K562 (cell line): Measurements from ENCODE around the gene IRS1. TPM values are rescaled to one million over a fixed set of nuclear protein-coding genes. Genes with fewer than 3 reads are reported as not detected.

Experiments
- ATAC-seq: fragments of 200-7000 bp; cut with Tn5 transposase; 3 replicates; pipeline ENCODE4 v1.9.1; 2020; ENCODE audit warnings: moderate library complexity
- BruUV-seq: library from RNA; stranded (reverse); fragments of 400-500 nt; replicated peaks from 2 replicates; lab custom pipeline; 2021; lab: Mats Ljungman, UMichigan
- CTCF ChIA-PET: fragments of 300-600 bp; formaldehyde crosslinking; extraction: SDS; loops from one replicate; lab custom pipeline; 2021; ENCODE audit warnings: low intra/inter-chr PET ratio; lab: Yijun Ruan, JAX
- POLR2A ChIA-PET: fragments of 300-600, 350-650 bp; sonication (Branson Sonifier 250); formaldehyde crosslinking; extraction: SDS; loops from one replicate; lab custom pipeline; 2021; ENCODE audit warnings: antibody characterized with exemption, inconsistent platforms; lab: Yijun Ruan, JAX
- DNase-seq, 4 experiments: peaks; one replicate each; pipeline versions ENCODE4 v3.0.0 to v3.0.0-alpha.2; 2011 to 2018; ENCODE audit warnings: low spot score in 3 of 4, mixed read lengths in 3 of 4; ENCODE audit errors: extremely low read depth in 1 of 4
- FAIRE-seq: peaks from 2 replicates; lab custom pipeline; 2011; peaks lifted over from hg19 to GRCh38; lab: Jason Lieb, UNC
- H2AFZ ChIP-seq: 2 replicates; pipeline ENCODE4 v1.6.0; 2011; ENCODE audit warnings: low read depth, low read length, control low read depth, inconsistent platforms
- H3K27ac ChIP-seq: fragments of 200-600 bp; 3 replicates; pipeline ENCODE4 v1.8.0; 2011; ENCODE audit warnings: low read depth, mild to moderate bottlenecking, control low read depth, inconsistent platforms, low read length, moderate library complexity, mixed read lengths; ENCODE audit errors: extremely low read depth
- H3K27me3 ChIP-seq, 2 experiments: fragments of 300-600 bp in 1 of 2; 2 replicates in 1 of 2; 3 replicates in 1 of 2; pipeline versions ENCODE4 v1.6.0 to v1.8.0; 2011; ENCODE audit warnings: inconsistent platforms in 2 of 2, low read length in 2 of 2, mild to moderate bottlenecking in 1 of 2, mixed read lengths in 1 of 2, moderate library complexity in 1 of 2; ENCODE audit not compliant: control insufficient read depth in 2 of 2, insufficient read depth in 2 of 2
- H3K36me3 ChIP-seq: fragments of 300-600 bp; 3 replicates; pipeline ENCODE4 v1.8.0; 2011; ENCODE audit warnings: mild to moderate bottlenecking, low read length, inconsistent platforms; ENCODE audit not compliant: control insufficient read depth, insufficient read depth
- H3K4me1 ChIP-seq, 2 experiments: fragments of 200-600 bp in 1 of 2; replicated peaks in 1 of 2; 2 replicates in 1 of 2; 3 replicates in 1 of 2; pipeline versions ENCODE4 v1.5.1 to v1.8.0; 2011; ENCODE audit warnings: inconsistent platforms in 2 of 2, low read length in 2 of 2, mild to moderate bottlenecking in 1 of 2, mixed read lengths in 1 of 2, moderate library complexity in 1 of 2; ENCODE audit not compliant: control insufficient read depth in 2 of 2, insufficient read depth in 2 of 2
- H3K4me2 ChIP-seq: 2 replicates; pipeline ENCODE4 v1.6.1; 2011; ENCODE audit warnings: low read length, control low read depth, inconsistent platforms, mixed read lengths; ENCODE audit not compliant: insufficient read depth
- H3K4me3 ChIP-seq: fragments of 200-600 bp; sonication (generic), shearing (Covaris generic); 2 replicates; pipeline ENCODE4 v1.5.1; 2016; ENCODE audit warnings: control low read depth, inconsistent platforms
- H3K79me2 ChIP-seq: fragments of 200-600 bp; 3 replicates; pipeline ENCODE4 v1.8.0; 2011; ENCODE audit warnings: low read length, inconsistent platforms; ENCODE audit not compliant: control insufficient read depth, insufficient read depth
- H3K9ac ChIP-seq, 2 experiments: 2 replicates each; pipeline versions ENCODE4 v1.6.0 to v1.6.1; 2011; ENCODE audit warnings: low read depth in 2 of 2, low read length in 2 of 2, control low read depth in 1 of 2, inconsistent platforms in 1 of 2, mild to moderate bottlenecking in 1 of 2, mixed read lengths in 1 of 2; ENCODE audit not compliant: insufficient read depth in 1 of 2
- H3K9me1 ChIP-seq: one replicate; pipeline ENCODE4 v1.6.0; 2011; ENCODE audit warnings: inconsistent platforms, mild to moderate bottlenecking, low read length, moderate library complexity; ENCODE audit not compliant: control insufficient read depth, insufficient read depth
- H3K9me3 ChIP-seq: replicated peaks from 2 replicates; pipeline ENCODE4 v1.5.1; 2011; ENCODE audit warnings: low read depth, low read length, inconsistent platforms; ENCODE audit not compliant: control insufficient read depth, insufficient read depth
- H4K20me1 ChIP-seq: replicated peaks from 2 replicates; pipeline ENCODE4 v1.6.1; 2011; ENCODE audit warnings: low read length, inconsistent platforms, mixed read lengths; ENCODE audit not compliant: control insufficient read depth, insufficient read depth
- C11orf30 ChIP-seq: fragments of 450-650 bp; IDR thresholded peaks from 2 replicates; pipeline ENCODE4 v1.6.1; 2016; ENCODE audit warnings: low read depth, mild to moderate bottlenecking
- COPS2 ChIP-seq: fragments of 450-650 bp; conservative IDR thresholded peaks from 2 replicates; pipeline ENCODE4 v1.6.1; 2016; ENCODE audit warnings: mild to moderate bottlenecking, moderate library complexity
- FOXM1 ChIP-seq, 2 experiments: fragments of 450-650 bp in 1 of 2; sonication (generic) in 1 of 2; formaldehyde crosslinking in 1 of 2; IDR thresholded peaks; 2 replicates each; pipeline versions ENCODE4 v1.6.1 to v1.9.0; 2017 to 2022; ENCODE audit warnings: low read depth in 2 of 2, mild to moderate bottlenecking in 2 of 2, missing genetic modification reagents in 1 of 2, moderate library complexity in 1 of 2
- FOXP1 ChIP-seq: sonication (generic); formaldehyde crosslinking; IDR thresholded peaks from 2 replicates; pipeline ENCODE4 v1.8.0; 2022; ENCODE audit warnings: mild to moderate bottlenecking, missing genetic modification reagents
- POLR2G ChIP-seq: fragments of 200-400 bp; formaldehyde crosslinking; IDR thresholded peaks from 2 replicates; pipeline ENCODE4 v1.6.1; 2017; ENCODE audit warnings: low read depth, mild to moderate bottlenecking, antibody characterized with exemption, low read length, moderate library complexity
- RHOXF2B ChIP-seq: fragments of 250-450 bp; sonication (Bioruptor Pico); conservative IDR thresholded peaks from 2 replicates; pipeline ENCODE4 v1.5.1; 2021
- YY1 ChIP-seq, 3 experiments: IDR thresholded peaks; 2 replicates each; pipeline ENCODE4 v1.6.1; 2011; ENCODE audit warnings: low read length in 2 of 3, mild to moderate bottlenecking in 2 of 3, moderate library complexity in 2 of 3, borderline replicate concordance in 1 of 3, control low read depth in 1 of 3, low read depth in 1 of 3; ENCODE audit not compliant: insufficient read depth in 3 of 3, insufficient replicate concordance in 2 of 3, control insufficient read depth in 1 of 3, insufficient read length in 1 of 3; ENCODE audit errors: extremely low read depth in 1 of 3
- ZNF143 ChIP-seq: sonication (generic); formaldehyde crosslinking; IDR thresholded peaks from 2 replicates; pipeline ENCODE4 v1.9.0; 2022; ENCODE audit warnings: mild to moderate bottlenecking, missing genetic modification reagents
- in situ Hi-C: fragments of 300-500 bp; cut with MboI; formaldehyde crosslinking; loops from 4 replicates; pipeline ENCODE4 v1.15.0; 2018; ENCODE audit warnings: inconsistent platforms, mixed read lengths
- intact Hi-C: fragments of 100-400 bp; cut with micrococcal nuclease; formaldehyde crosslinking; loops from 2 replicates; pipeline ENCODE4 v1.14.2; 2022
- polyA plus RNA-seq, 8 experiments: library from polyadenylated mRNA; depleted of rRNA in 4 of 8; stranded (reverse) in 5 of 8; unstranded in 3 of 8; fragments of >200 nt; fragmentation: Nextera tagmentation in 2 of 8; fragmentation: Illumina TruSeq in 1 of 8; extraction: Ambion mirVana in 2 of 8; extraction: Trizol in 1 of 8; gene quantifications; 2 replicates each; pipeline versions ENCODE4 v1.2.1 to v1.2.3, GENCODE V29; 2011 to 2014; ENCODE audit warnings: inconsistent platforms in 1 of 8, missing spikeins in 1 of 8
- total RNA-seq, 7 experiments: library from RNA; depleted of rRNA in 6 of 7; stranded (reverse); fragments of >200 nt in 6 of 7; fragmentation: Illumina TruSeq in 2 of 7; extraction: Trizol in 2 of 7; gene quantifications; 2 replicates each; pipeline versions ENCODE4 v1.2.1 to v1.2.3, GENCODE V29; 2011 to 2021; ENCODE audit warnings: low replicate concordance in 1 of 7
- TF ChIP-seq, protein P1 (sequence below): sonication (generic); formaldehyde crosslinking; IDR thresholded peaks from 2 replicates; pipeline ENCODE4 v1.8.1; 2022; ENCODE audit warnings: missing genetic modification reagents
- TF ChIP-seq, protein P2 (sequence below): sonication (generic); formaldehyde crosslinking; IDR thresholded peaks from 2 replicates; pipeline ENCODE4 v1.8.1; 2023; ENCODE audit warnings: mild to moderate bottlenecking, missing genetic modification reagents
- TF ChIP-seq, protein P3 (sequence below): sonication (generic); formaldehyde crosslinking; IDR thresholded peaks from 2 replicates; pipeline ENCODE4 v1.8.0; 2022; ENCODE audit warnings: missing genetic modification reagents, mild to moderate bottlenecking, borderline replicate concordance

IRS1 gene
- total and polyA plus RNA-seq, 9 of the 15 experiments (the other 6 are each of a cell fraction or from before 2014, with no cell fraction given) = under 0.01 to 0.31 (median 0.08) TPM; not detected in 1

DNA sequence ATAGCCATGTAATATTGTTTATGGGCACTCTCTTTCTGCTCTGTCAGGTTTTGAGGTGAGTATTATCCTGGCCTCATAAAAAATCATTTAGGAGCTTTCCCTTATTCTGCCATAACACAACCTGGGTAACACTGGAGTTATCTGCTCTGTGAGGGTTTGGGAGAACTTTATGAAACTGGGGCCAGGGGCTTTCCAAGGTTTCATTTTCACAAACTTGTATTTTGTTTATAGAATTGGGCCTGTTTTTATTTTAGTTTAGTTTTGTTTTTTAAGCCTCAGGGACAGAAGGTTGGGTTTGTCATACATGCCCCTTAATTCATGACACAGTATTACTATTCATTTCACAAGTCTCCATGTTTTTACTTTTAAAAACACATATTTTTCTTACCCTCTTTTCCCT lies 83.5 kb downstream of the IRS1 start:
- no TSS peak for BruUV-seq

More for the DNA sequence above, 83.5 kb downstream of the IRS1 start:
- FAIRE-seq (no peak), DNase-seq (no peak), ATAC-seq (no peak)
- ChIA-PET POLR2A (no interaction called here), CTCF (no interaction called here)
- H3K79me2 ChIP-seq = no peaks in the 10 kb centered on the region
- no peaks in the 10 kb centered on the region for H3K27me3 ChIP-seq
- no peak overlapping the region for H3K4me2 ChIP-seq
- intact Hi-C loops (no loop called here), in situ Hi-C loops (no loop called here)
- H3K27ac ChIP-seq = no peak overlapping the region
- no peak for TF ChIP-seq YY1 (IDR thresholded peaks at IDR 0.05; ENCODE audit: borderline replicate concordance in 1 of 3, control insufficient read depth in 1 of 3, extremely low read depth in 1 of 3, insufficient read depth in 3 of 3, insufficient read length in 1 of 3, insufficient replicate concordance in 2 of 3, low read depth in 1 of 3, low read length in 2 of 3)
- no peak for TF ChIP-seq POLR2G
- TF ChIP-seq FOXM1 (IDR thresholded peaks at IDR 0.05; ENCODE audit: low read depth) = no peak
- no peak for TF ChIP-seq FOXM1 (CRISPR knock-in tag; IDR thresholded peaks at IDR 0.05; ENCODE audit: low read depth)
- TF ChIP-seq, protein P1, sequence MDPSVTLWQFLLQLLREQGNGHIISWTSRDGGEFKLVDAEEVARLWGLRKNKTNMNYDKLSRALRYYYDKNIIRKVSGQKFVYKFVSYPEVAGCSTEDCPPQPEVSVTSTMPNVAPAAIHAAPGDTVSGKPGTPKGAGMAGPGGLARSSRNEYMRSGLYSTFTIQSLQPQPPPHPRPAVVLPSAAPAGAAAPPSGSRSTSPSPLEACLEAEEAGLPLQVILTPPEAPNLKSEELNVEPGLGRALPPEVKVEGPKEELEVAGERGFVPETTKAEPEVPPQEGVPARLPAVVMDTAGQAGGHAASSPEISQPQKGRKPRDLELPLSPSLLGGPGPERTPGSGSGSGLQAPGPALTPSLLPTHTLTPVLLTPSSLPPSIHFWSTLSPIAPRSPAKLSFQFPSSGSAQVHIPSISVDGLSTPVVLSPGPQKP (CRISPR knock-in tag) = no peak
- TF ChIP-seq, protein P2, sequence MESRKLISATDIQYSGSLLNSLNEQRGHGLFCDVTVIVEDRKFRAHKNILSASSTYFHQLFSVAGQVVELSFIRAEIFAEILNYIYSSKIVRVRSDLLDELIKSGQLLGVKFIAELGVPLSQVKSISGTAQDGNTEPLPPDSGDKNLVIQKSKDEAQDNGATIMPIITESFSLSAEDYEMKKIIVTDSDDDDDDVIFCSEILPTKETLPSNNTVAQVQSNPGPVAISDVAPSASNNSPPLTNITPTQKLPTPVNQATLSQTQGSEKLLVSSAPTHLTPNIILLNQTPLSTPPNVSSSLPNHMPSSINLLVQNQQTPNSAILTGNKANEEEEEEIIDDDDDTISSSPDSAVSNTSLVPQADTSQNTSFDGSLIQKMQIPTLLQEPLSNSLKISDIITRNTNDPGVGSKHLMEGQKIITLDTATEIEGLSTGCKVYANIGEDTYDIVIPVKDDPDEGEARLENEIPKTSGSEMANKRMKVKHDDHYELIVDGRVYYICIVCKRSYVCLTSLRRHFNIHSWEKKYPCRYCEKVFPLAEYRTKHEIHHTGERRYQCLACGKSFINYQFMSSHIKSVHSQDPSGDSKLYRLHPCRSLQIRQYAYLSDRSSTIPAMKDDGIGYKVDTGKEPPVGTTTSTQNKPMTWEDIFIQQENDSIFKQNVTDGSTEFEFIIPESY (CRISPR knock-in tag) = no peak
- no peak for TF ChIP-seq COPS2
- TF ChIP-seq ZNF143 (CRISPR knock-in tag) = no peak
- TF ChIP-seq, protein P3, sequence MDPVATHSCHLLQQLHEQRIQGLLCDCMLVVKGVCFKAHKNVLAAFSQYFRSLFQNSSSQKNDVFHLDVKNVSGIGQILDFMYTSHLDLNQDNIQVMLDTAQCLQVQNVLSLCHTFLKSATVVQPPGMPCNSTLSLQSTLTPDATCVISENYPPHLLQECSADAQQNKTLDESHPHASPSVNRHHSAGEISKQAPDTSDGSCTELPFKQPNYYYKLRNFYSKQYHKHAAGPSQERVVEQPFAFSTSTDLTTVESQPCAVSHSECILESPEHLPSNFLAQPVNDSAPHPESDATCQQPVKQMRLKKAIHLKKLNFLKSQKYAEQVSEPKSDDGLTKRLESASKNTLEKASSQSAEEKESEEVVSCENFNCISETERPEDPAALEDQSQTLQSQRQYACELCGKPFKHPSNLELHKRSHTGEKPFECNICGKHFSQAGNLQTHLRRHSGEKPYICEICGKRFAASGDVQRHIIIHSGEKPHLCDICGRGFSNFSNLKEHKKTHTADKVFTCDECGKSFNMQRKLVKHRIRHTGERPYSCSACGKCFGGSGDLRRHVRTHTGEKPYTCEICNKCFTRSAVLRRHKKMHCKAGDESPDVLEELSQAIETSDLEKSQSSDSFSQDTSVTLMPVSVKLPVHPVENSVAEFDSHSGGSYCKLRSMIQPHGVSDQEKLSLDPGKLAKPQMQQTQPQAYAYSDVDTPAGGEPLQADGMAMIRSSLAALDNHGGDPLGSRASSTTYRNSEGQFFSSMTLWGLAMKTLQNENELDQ (CRISPR knock-in tag) = no peak
- TF ChIP-seq RHOXF2B (CRISPR knock-in tag) = no peak
- TF ChIP-seq C11orf30 = no peak
- no peak for TF ChIP-seq FOXP1 (CRISPR knock-in tag)
- H3K4me3 ChIP-seq = no peak overlapping the region
- H3K9ac ChIP-seq = no peak overlapping the region
- H3K9me1 ChIP-seq = no peaks in the 10 kb centered on the region
- no peaks in the 10 kb centered on the region for H3K4me1 ChIP-seq
- H2AFZ ChIP-seq = no peak overlapping the region
- no peaks in the 10 kb centered on the region for H3K9me3 ChIP-seq
- no peaks in the 10 kb centered on the region for H4K20me1 ChIP-seq
- no peaks in the 10 kb centered on the region for H3K36me3 ChIP-seq
